ENCODE data around the gene ETV5.

ETV5 gene

DNA sequence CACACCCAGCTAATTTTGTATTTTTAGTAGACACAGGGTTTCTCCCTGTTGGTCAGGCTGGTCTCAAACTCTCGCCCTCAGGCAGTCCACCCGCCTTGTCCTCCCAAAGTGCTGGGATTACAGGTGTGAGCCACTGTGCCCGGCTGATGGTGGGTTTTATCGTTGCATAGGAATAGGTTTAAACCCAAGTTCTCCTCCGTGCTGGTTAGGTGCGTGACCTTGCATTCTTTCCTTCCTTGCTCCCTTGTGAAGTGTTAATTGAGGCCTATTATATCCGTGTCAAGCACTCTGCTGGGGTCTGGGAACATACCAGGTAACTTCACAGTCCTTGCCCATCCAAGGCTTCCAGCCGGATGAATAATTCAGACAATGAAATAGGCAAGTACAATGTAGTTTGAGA, 19.3 kb upstream of the ETV5 start:
- TF ChIP-seq, protein P1, sequence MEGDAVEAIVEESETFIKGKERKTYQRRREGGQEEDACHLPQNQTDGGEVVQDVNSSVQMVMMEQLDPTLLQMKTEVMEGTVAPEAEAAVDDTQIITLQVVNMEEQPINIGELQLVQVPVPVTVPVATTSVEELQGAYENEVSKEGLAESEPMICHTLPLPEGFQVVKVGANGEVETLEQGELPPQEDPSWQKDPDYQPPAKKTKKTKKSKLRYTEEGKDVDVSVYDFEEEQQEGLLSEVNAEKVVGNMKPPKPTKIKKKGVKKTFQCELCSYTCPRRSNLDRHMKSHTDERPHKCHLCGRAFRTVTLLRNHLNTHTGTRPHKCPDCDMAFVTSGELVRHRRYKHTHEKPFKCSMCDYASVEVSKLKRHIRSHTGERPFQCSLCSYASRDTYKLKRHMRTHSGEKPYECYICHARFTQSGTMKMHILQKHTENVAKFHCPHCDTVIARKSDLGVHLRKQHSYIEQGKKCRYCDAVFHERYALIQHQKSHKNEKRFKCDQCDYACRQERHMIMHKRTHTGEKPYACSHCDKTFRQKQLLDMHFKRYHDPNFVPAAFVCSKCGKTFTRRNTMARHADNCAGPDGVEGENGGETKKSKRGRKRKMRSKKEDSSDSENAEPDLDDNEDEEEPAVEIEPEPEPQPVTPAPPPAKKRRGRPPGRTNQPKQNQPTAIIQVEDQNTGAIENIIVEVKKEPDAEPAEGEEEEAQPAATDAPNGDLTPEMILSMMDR (conservative IDR thresholded peaks at IDR 0.05; ENCODE audit: low read depth, low read length) = no peak
- Histone ChIP-seq H4K20me1 (ENCODE audit: insufficient read depth) (no peaks in the 10 kb centered on the region), H3K36me3 (ENCODE audit: insufficient read depth) (no peaks in the 10 kb centered on the region), H3K4me1 (ENCODE audit: low read depth, poor library complexity, severe bottlenecking) (no peaks in the 10 kb centered on the region), H3K27me3 (ENCODE audit: insufficient read depth, low read depth) (no peaks in the 10 kb centered on the region), H3K27ac (no peak overlapping the region), H3K79me2 (ENCODE audit: insufficient read depth, low read depth) (no peaks in the 10 kb centered on the region), H2AFZ (ENCODE audit: low read depth) (no peak overlapping the region), H3K4me3 (IDR thresholded peaks at IDR 0.05; ENCODE audit: insufficient read depth, low read depth, low read length) (no peak overlapping the region), H3K9ac (no peak overlapping the region), H3K4me2 (no peak overlapping the region)

DNA sequence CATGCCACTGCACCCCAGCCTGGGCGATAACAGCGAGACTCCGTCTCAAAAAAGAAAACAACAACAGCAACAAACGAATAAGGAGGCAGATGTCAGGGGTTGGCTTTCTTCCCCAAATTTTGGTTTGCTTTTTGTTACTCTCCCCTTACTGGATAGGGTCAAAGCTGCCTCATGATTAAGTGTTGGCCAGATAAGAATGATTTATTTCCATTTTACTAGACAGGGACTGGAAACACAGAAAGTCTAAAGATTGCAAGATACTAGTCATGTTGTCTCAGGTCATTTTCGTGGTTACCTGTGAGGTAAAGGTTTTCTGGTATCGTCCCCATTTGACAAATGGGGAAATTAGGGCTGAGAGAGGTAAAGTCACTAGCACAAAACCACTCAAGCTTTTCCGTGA, 18.6 kb upstream of the ETV5 start:
- H2AFZ ChIP-seq (ENCODE audit: low read depth) = no peak overlapping the region
- no peak overlapping the region for H3K27ac ChIP-seq
- H4K20me1 ChIP-seq (ENCODE audit: insufficient read depth) = no peaks in the 10 kb centered on the region
- no peaks in the 10 kb centered on the region for H3K36me3 ChIP-seq (ENCODE audit: insufficient read depth)
- H3K4me3 ChIP-seq (IDR thresholded peaks at IDR 0.05; ENCODE audit: insufficient read depth, low read depth, low read length) = no peak overlapping the region
- TF ChIP-seq, protein P1 (conservative IDR thresholded peaks at IDR 0.05; ENCODE audit: low read depth, low read length) = no peak
- no peaks in the 10 kb centered on the region for H3K27me3 ChIP-seq (ENCODE audit: insufficient read depth, low read depth)
- H3K4me2 ChIP-seq = no peak overlapping the region
- no peak overlapping the region for H3K9ac ChIP-seq
- H3K79me2 ChIP-seq (ENCODE audit: insufficient read depth, low read depth) = no peaks in the 10 kb centered on the region
- no peaks in the 10 kb centered on the region for H3K4me1 ChIP-seq (ENCODE audit: low read depth, poor library complexity, severe bottlenecking)

DNA sequence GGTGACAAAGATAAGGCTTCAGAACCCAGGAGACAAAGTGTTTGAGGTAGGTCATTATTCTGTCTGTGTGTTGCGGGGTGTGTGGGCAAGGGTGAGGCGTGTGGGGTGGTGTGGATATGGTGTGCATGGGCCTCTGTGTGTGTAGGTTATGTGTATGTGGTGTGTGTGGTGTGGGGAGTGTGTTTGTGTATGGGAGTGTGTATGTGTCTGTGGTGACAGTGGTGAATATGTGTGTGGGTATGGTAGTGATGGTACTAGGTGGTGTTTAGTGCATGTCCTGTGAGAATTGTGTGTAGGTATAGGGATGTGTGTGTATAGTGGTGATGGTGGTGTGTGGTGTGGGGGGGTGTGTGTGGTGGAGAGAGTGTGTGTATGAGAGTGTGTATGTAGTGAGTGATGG, 16.2 kb upstream of the ETV5 start:
- no peaks in the 10 kb centered on the region for H3K36me3 ChIP-seq (ENCODE audit: insufficient read depth)
- no peak overlapping the region for H3K27ac ChIP-seq
- H3K27me3 ChIP-seq (ENCODE audit: insufficient read depth, low read depth) = no peaks in the 10 kb centered on the region
- no peak overlapping the region for H3K4me3 ChIP-seq (IDR thresholded peaks at IDR 0.05; ENCODE audit: insufficient read depth, low read depth, low read length)
- H3K9ac ChIP-seq = no peak overlapping the region
- H2AFZ ChIP-seq (ENCODE audit: low read depth) = no peak overlapping the region
- H3K79me2 ChIP-seq (ENCODE audit: insufficient read depth, low read depth) = no peaks in the 10 kb centered on the region
- TF ChIP-seq, protein P1 (conservative IDR thresholded peaks at IDR 0.05; ENCODE audit: low read depth, low read length) = no peak
- no peaks in the 10 kb centered on the region for H3K4me1 ChIP-seq (ENCODE audit: low read depth, poor library complexity, severe bottlenecking)
- H3K4me2 ChIP-seq = no peak overlapping the region
- no peaks in the 10 kb centered on the region for H4K20me1 ChIP-seq (ENCODE audit: insufficient read depth)

DNA sequence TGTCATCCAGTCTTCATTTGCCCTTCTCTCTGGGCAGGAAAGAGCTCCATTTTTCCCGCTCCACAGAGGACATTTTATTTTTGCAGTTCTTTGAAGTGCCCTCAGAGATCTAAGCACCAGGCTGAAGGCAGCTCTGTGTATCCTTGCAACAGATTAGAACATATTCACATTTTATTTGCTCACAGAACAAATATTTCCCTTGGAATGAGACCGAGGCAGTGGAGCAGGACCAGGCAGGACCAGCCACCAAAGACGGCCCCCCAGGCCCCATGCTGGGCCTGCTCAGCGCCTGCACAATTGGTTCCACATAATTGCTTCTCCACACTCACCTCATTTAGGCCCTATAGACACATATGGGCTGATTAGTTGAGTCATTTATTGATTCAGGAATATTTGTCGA, 15.7 kb upstream of the ETV5 start:
- H2AFZ ChIP-seq (ENCODE audit: low read depth) = no peak overlapping the region
- H3K9ac ChIP-seq = no peak overlapping the region
- no peaks in the 10 kb centered on the region for H4K20me1 ChIP-seq (ENCODE audit: insufficient read depth)
- no peak overlapping the region for H3K4me2 ChIP-seq
- no peak overlapping the region for H3K27ac ChIP-seq
- H3K4me3 ChIP-seq (IDR thresholded peaks at IDR 0.05; ENCODE audit: insufficient read depth, low read depth, low read length) = no peak overlapping the region
- H3K27me3 ChIP-seq (ENCODE audit: insufficient read depth, low read depth) = no peaks in the 10 kb centered on the region
- TF ChIP-seq, protein P1 (conservative IDR thresholded peaks at IDR 0.05; ENCODE audit: low read depth, low read length) = no peak
- no peaks in the 10 kb centered on the region for H3K4me1 ChIP-seq (ENCODE audit: low read depth, poor library complexity, severe bottlenecking)
- H3K36me3 ChIP-seq (ENCODE audit: insufficient read depth) = no peaks in the 10 kb centered on the region
- H3K79me2 ChIP-seq (ENCODE audit: insufficient read depth, low read depth) = no peaks in the 10 kb centered on the region

DNA sequence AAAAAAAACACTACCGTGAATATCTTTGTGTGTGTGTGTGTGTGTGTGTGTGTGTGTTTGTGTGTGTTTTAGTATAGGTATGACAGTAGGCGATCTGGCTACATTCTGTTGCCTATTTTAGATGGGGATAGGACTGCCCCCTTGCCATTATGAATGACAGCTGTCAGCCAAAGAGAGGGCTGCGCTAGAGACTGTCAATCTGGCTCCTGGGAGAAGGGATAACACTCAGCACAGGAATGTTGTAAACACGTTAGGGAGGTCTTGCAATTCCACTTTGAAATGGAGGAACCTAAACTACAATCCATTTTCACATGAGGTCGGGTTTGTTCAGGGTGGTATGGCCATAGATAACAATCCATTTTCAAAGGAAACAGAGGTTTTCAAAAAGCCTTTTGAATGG, 14.1 kb upstream of the ETV5 start:
- H3K4me2 ChIP-seq = no peak overlapping the region
- no peak overlapping the region for H3K4me3 ChIP-seq (IDR thresholded peaks at IDR 0.05; ENCODE audit: insufficient read depth, low read depth, low read length)
- H3K27me3 ChIP-seq (ENCODE audit: insufficient read depth, low read depth) = no peaks in the 10 kb centered on the region
- H2AFZ ChIP-seq (ENCODE audit: low read depth) = no peak overlapping the region
- TF ChIP-seq, protein P1 (conservative IDR thresholded peaks at IDR 0.05; ENCODE audit: low read depth, low read length) = no peak
- no peaks in the 10 kb centered on the region for H3K4me1 ChIP-seq (ENCODE audit: low read depth, poor library complexity, severe bottlenecking)
- H3K9ac ChIP-seq = no peak overlapping the region
- no peak overlapping the region for H3K27ac ChIP-seq
- no peaks in the 10 kb centered on the region for H3K36me3 ChIP-seq (ENCODE audit: insufficient read depth)
- H4K20me1 ChIP-seq (ENCODE audit: insufficient read depth) = no peaks in the 10 kb centered on the region
- no peaks in the 10 kb centered on the region for H3K79me2 ChIP-seq (ENCODE audit: insufficient read depth, low read depth)
